ENCODE data around the gene E2F2.

Gene E2F2

DNA sequence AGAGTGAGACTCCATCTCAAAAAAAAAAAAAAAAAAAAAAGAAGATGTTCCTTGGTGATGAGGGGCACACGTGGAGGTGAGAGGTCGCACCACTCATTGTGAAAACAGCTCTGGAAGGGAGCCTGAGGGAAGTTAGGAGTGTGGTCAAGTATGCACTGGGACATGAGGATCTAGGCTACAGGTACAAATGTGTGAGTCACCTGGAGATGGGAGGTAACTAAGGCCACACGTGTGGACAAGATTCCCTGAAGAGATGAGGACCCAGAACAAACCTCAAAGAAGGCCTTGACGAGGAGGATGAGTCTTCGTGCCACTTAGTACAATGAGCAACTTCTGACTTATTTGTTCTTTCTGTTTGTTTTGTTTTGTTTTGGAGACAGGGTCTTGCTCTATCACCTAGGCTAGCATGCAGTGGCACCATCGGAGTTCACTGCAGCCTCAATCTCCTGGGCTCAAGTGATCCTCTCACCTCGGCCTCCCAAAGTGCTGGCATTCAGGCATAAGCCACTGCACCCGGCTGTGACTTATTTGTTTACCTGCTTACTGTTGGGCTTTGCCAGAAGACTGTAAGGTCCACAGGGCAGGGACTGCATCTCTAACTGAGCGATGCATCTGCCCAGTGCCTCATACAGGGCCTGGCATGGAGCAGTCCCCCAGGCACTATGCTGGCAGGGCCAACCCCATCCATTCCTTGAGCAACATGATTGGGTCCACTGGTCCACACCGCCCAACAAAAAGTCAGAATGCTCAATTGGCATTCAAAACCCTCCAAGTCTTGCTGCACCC, 53.5 kb downstream of the E2F2 start:
- no peak for DNase-seq
- Histone ChIP-seq H3K36me3 (no peaks in the 10 kb centered on the region), H3K4me3 (ENCODE audit: low read depth, low read length) (no peak overlapping the region), H3K27ac (no peak overlapping the region), H3K9me3 (ENCODE audit: severe bottlenecking) (no peaks in the 10 kb centered on the region), H3K27me3 (ENCODE audit: insufficient read depth, low read depth, severe bottlenecking) (no peaks in the 10 kb centered on the region)
- TF ChIP-seq, protein P1, sequence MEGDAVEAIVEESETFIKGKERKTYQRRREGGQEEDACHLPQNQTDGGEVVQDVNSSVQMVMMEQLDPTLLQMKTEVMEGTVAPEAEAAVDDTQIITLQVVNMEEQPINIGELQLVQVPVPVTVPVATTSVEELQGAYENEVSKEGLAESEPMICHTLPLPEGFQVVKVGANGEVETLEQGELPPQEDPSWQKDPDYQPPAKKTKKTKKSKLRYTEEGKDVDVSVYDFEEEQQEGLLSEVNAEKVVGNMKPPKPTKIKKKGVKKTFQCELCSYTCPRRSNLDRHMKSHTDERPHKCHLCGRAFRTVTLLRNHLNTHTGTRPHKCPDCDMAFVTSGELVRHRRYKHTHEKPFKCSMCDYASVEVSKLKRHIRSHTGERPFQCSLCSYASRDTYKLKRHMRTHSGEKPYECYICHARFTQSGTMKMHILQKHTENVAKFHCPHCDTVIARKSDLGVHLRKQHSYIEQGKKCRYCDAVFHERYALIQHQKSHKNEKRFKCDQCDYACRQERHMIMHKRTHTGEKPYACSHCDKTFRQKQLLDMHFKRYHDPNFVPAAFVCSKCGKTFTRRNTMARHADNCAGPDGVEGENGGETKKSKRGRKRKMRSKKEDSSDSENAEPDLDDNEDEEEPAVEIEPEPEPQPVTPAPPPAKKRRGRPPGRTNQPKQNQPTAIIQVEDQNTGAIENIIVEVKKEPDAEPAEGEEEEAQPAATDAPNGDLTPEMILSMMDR (IDR thresholded peaks at IDR 0.05; ENCODE audit: low read depth, low read length): no peak

DNA sequence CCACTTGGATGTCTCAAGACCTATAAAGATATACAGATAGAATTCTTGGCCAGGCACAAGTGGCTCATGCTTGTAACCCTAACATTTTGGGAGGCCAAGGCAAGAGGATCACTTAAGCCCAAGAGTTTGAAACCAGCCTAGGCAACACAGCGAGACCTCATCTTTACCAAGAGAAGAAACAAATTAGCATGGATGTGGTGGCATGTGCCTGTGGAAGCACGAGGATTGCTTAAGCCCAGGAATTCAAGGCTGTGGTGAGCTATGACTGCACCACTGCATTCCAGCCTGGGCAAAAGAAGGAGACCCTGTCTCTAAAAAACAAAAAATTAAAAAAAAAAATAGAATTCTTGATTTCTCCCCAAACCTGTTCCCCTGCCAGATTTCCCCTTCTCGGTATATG, 55.4 kb downstream of the E2F2 start:
- Histone ChIP-seq H3K9me3 (ENCODE audit: severe bottlenecking) (no peaks in the 10 kb centered on the region), H3K27ac (no peak overlapping the region), H3K27me3 (ENCODE audit: insufficient read depth, low read depth, severe bottlenecking) (no peaks in the 10 kb centered on the region), H3K4me3 (ENCODE audit: low read depth, low read length) (no peak overlapping the region), H3K36me3 (no peaks in the 10 kb centered on the region)
- no peak for DNase-seq
- TF ChIP-seq, protein P1 (IDR thresholded peaks at IDR 0.05; ENCODE audit: low read depth, low read length): no peak

DNA sequence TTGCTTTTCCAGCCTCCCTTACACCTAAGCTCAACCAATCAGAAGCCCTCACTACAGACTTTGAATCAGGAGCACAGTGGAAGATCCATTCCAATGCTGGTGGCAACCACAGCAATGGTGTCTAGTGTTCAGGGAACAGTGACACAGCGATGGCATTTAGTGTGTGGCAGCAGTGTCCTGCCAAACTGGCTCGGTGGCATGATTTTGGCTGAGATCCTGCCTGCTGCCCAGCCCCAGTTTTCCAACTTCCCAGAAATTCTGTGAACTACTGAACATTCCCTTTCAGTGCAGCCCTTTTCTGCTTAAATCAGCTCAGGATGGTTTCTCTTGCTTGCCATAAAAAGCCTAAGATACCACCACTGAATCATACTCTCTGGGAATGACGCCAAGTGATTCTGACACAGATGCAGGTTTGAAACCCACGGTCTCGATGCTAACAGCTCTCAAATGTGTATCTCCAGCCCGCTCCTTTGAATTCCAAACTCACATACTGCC, 55.9 kb downstream of the E2F2 start:
- DNase-seq: no peak
- H3K9me3 ChIP-seq (ENCODE audit: severe bottlenecking): no peaks in the 10 kb centered on the region
- no peaks in the 10 kb centered on the region for H3K27me3 ChIP-seq (ENCODE audit: insufficient read depth, low read depth, severe bottlenecking)
- no peaks in the 10 kb centered on the region for H3K36me3 ChIP-seq
- TF ChIP-seq, protein P1 (IDR thresholded peaks at IDR 0.05; ENCODE audit: low read depth, low read length): no peak
- no peak overlapping the region for H3K27ac ChIP-seq
- H3K4me3 ChIP-seq (ENCODE audit: low read depth, low read length): no peak overlapping the region

DNA sequence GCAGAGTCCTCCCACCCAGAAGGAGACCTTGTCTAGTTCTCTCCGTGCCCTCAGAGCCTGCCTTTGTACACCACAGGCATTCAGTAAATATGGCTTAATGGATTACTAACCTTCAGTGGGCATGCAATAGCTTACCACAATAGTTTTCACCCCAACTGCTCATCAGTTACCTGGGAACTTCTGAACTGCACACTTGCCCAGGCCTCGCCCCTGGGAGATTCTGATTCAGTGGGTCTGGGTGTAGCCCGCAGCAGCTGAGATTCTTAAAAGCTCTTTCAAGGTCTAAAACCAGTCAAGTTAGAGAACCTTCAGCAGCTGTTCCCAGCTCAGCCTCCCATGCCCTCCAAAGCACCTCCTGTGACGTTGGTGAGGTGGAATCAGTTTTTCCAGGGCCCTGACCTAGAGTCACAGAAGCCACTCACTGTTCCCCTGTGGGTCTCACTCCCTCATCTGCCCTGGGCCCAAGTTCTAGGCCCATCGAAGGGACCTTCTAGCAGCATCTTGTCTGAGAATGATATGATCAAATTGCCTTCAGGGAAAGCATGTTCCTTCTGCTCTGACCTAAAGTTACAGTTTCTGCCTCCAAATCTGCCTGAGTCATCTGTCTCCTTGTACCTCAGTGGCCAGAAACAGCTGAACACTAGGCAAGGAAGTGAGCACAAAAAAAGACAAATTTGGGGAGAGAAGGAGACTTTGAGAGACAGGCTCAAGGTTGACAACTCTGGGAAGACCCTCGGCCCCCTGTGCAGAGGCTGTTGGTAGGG, 57.8 kb downstream of the E2F2 start:
- no peak overlapping the region for H3K27ac ChIP-seq

DNA sequence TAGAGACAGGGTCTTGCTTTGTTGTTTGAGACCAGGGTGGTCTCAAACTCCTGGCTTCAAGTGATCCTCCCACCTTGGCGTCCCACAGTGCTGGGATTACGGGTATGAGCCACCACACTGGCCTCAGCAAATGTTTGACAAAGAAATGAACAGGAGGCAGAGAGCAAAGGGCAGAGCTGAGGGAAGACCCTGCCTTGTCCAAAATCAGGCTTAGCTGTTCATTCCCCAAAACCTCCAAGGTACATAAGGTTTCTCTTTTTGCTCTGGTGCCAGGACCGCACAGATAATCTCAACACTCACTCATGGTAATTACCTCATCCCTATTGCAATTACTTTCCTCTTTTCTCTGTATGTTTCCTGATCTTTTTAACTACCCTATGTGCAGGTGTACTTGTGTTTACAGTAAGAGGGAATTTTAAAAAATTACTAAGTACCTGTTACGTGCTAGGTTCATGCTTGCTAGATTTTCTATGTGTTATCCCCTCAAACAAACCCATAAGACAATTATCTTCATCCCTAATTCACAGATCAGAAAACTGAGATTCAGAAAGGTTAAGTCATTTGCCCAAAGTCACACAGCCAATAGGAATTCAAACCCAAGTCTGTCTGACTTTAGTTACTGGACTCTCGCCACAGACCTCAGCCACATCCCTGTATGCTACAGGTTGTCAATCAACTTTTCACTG, 58.5 kb downstream of the E2F2 start:
- no peak overlapping the region for H3K27ac ChIP-seq
- TF ChIP-seq, protein P1 (IDR thresholded peaks at IDR 0.05; ENCODE audit: low read depth, low read length): no peak
- DNase-seq: no peak
- no peaks in the 10 kb centered on the region for H3K36me3 ChIP-seq
- H3K9me3 ChIP-seq (ENCODE audit: severe bottlenecking): no peaks in the 10 kb centered on the region
- H3K4me3 ChIP-seq (ENCODE audit: low read depth, low read length): no peak overlapping the region
- no peaks in the 10 kb centered on the region for H3K27me3 ChIP-seq (ENCODE audit: insufficient read depth, low read depth, severe bottlenecking)

More for the DNA sequence above, 57.8 kb downstream of the E2F2 start:
- no peak for DNase-seq
- TF ChIP-seq, protein P1 (IDR thresholded peaks at IDR 0.05; ENCODE audit: low read depth, low read length): no peak
- Histone ChIP-seq H3K36me3 (no peaks in the 10 kb centered on the region), H3K9me3 (ENCODE audit: severe bottlenecking) (no peaks in the 10 kb centered on the region), H3K4me3 (ENCODE audit: low read depth, low read length) (no peak overlapping the region), H3K27me3 (ENCODE audit: insufficient read depth, low read depth, severe bottlenecking) (no peaks in the 10 kb centered on the region)
